Stomach (tissue), 4 donors: ENCODE results near the gene MLXIPL.

Experiments used
- CTCF ChIP-seq, 7 experiments: fragments of 450-650 bp in 4 of 7; fragments of 200-600 bp in 3 of 7; sonication (generic) in 3 of 7; IDR thresholded peaks; one replicate each; pipeline ENCODE4 v1.5.1; 2016 to 2019; ENCODE audit warnings: antibody characterized with exemption in 7 of 7, control low read depth in 2 of 7, mild to moderate bottlenecking in 1 of 7
- POLR2AphosphoS5 ChIP-seq, 3 donors: sonication (generic); formaldehyde crosslinking; IDR thresholded peaks; one replicate each; pipeline ENCODE4 v1.6.1; 2016; ENCODE audit warnings: antibody characterized with exemption in 3 of 3

GRCh38 chr7:73624669-73625001 lies 313 bp upstream of the MLXIPL start:
- TF ChIP-seq CTCF (IDR thresholded peaks at IDR 0.05) = no peak
- no peak for TF ChIP-seq POLR2AphosphoS5 (IDR thresholded peaks at IDR 0.05)
